AG09309 (cell line): ENCODE results near the gene NDUFB2.
A peak's percentile ranks its signal among the peaks of the same experiment; 100 is the strongest.

Experiments
- DNase-seq: peaks from one replicate; pipeline ENCODE4 v3.0.0-alpha.2; 2010; ENCODE audit warnings: low read depth
- H3K4me3 ChIP-seq: 2 replicates; pipeline ENCODE4 v1.5.1; 2011; ENCODE audit warnings: mild to moderate bottlenecking, low read depth, low read length, moderate library complexity; ENCODE audit not compliant: control insufficient read depth
- CTCF ChIP-seq: IDR thresholded peaks from 2 replicates; pipeline ENCODE4 v1.5.1; 2011; ENCODE audit warnings: mild to moderate bottlenecking, low read depth, low read length, inconsistent platforms; ENCODE audit not compliant: insufficient read depth, control insufficient read depth; ENCODE audit errors: missing control alignments

Gene NDUFB2

GRCh38 chr7:140723006-140723405 is 26.5 kb downstream of the NDUFB2 start:
- DNase-seq: no peak
- TF ChIP-seq CTCF: no peak
- H3K4me3 ChIP-seq: no peak overlapping the region

- no peak for DNase-seq
- TF ChIP-seq CTCF: no peak
- no peak overlapping the region for H3K4me3 ChIP-seq
Measured at GRCh38 chr7:140723574-140723973, 27.1 kb downstream of the NDUFB2 start.

GRCh38 chr7:140724706-140725105 is 28.2 kb downstream of the NDUFB2 start:
- DNase-seq: no peak
- no peak overlapping the region for H3K4me3 ChIP-seq
- TF ChIP-seq CTCF: no peak

- DNase-seq: no peak
- TF ChIP-seq CTCF: peak; percentile 46
- no peak overlapping the region for H3K4me3 ChIP-seq
Measured at GRCh38 chr7:140726281-140726680, 29.8 kb downstream of the NDUFB2 start.

GRCh38 chr7:140732416-140732815 is 35.9 kb downstream of the NDUFB2 start:
- DNase-seq: no peak
- no peak overlapping the region for H3K4me3 ChIP-seq
- TF ChIP-seq CTCF: no peak

GRCh38 chr7:140734096-140734495 is 37.6 kb downstream of the NDUFB2 start:
- no peak for TF ChIP-seq CTCF
- DNase-seq: no peak
- H3K4me3 ChIP-seq: no peak overlapping the region

- H3K4me3 ChIP-seq: no peak overlapping the region
- no peak for TF ChIP-seq CTCF
- DNase-seq: no peak
Measured at GRCh38 chr7:140734729-140735128, 38.2 kb downstream of the NDUFB2 start.
